Activated CD4-positive, alpha-beta T cell treated with anti-CD3 and anti-CD28 coated beads, Interleukin-2, Interleukin-4, amounts not matched to agents 100 ng/mL and 50 ng/mL, durations not matched to agents 16 hours and 8 hours (primary cell): Measurements from ENCODE around the gene PRPF39.
"Not testable (repeated sequence)": the region's sequence is repeated elsewhere in the genome, so short reads cannot be mapped to it uniquely, and the experiment has no call there.

Source experiments
- DNase-seq: peaks from one replicate; pipeline ENCODE4 v3.0.0-alpha.2; 2020; ENCODE audit warnings: low spot score

Gene PRPF39

GRCh38 chr14:45083976-45084722, at the start of gene PRPF39:
PRPF39 (plus strand) TSS chr14:45084116; CDS start chr14:45095240, 11,124 bp downstream.
- peak; percentile 96 for DNase-seq

DNA sequence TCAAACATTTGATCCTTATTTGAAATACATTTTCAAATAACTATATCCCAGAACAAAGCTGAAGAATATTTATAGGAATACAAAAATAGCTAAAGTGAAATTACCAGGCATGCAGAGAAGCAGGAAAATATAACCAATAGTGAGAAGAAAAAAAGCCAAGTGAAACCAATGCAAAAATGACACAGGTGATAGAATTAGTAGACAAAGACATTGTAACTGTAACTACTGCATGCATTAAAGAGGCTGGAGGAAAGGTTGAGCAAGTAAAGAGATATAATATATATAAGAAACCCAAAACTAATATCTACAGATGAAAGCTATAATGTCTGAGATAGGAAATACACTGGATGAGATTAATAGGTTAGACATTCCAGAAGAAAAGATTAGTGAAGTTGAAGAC, 49.2 kb upstream of the PRPF39 start:
- no peak for DNase-seq

DNA sequence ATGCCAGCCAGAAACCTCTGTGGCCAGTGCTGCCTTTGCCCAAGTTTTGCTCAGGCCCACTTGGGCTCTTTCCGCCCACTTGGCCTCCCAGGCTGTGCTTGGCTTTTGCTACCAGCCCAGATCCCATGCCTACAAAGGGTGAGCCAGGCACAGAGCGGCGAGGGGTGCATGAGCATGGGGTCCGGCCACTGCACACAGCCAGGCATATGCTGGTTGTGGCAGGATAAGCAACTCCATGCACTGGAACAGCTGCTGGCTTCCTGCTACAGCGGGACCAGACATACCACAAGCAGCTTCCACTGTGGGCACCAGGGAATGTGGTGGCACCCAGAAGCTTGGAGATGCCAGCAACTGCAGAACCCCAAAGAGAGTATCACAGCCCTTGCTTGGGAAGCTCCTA, 45.7 kb upstream of the PRPF39 start:
- no peak for DNase-seq

DNA sequence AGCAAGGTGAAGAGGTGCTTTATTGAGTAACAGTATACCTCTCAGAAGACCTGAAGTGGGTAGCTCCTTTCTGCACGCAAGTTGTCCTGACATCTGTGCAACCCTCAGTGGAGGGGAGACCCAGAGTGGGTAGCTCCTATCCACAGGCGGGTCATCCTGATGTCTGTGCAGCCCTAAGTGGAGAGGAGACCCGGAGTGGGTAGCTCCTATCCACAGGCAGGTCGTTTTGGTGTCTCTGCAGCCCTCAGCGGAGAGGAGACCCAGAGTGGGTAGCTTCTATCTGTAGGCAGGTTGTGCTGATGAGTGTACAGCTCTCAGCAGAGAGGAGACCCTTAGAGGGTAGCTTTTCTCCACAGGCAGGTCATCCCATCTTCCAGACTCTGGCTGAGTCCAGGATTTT, 45.1 kb upstream of the PRPF39 start:
- DNase-seq = no peak

- no peak for DNase-seq
These were observed 44.5 kb upstream of the PRPF39 start for GRCh38 chr14:45039390-45039789.

DNA sequence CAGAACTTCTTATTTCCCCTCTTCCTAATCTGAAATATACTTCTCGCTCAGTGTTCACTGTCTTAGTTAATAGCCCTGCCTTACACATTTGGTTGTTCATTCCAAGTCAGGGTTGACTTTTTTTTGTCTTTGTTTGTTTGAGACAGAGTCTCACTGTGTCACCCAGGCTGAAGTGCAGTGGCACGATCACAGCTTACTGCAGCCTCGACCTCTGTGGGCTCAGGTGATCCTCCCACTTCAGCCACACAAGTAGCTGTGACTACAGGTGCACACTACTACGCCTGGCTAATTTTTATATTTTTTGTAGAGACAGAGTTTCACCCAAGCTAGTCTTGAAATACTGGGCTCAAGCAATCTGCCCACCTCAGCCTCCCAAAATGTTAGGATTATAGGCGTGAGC, 42.3 kb upstream of the PRPF39 start:
- DNase-seq = no peak

DNA sequence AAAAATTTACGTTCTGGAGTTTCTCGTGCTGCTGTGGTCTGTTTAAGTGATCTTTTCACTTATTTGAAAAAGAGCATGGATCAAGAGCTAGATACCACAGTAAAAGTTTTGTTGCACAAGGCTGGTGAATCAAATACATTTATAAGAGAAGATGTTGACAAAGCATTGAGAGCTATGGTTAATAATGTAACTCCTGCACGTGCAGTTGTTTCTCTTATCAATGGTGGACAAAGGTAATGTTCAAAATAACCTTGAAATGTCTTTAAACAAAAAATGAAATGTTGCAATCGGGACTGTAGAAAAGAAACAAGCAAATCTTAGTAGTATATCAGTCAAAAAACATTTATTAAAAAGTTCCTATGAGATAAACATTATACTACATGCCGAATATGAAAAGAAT, 39.3 kb upstream of the PRPF39 start:
- DNase-seq = no peak

DNA sequence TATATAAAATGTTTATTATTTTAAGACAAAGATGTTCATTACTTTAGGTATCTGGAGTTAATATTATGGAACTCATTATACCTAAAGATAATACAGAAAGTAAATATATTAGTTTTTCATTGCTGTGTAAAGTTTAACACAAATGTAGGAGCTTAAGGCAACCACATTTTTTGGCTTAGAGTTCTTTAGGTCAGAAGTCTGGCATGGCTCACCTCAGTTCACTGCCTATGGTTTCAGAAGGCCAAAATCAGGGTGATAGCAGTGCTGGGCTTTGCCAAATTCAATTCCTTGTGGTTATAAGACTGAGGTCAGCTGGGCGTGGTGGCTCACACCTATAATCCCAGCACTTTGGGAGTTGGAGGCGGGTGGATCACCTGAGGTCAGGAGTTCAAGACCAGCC, 35.5 kb upstream of the PRPF39 start:
- DNase-seq = no peak

DNA sequence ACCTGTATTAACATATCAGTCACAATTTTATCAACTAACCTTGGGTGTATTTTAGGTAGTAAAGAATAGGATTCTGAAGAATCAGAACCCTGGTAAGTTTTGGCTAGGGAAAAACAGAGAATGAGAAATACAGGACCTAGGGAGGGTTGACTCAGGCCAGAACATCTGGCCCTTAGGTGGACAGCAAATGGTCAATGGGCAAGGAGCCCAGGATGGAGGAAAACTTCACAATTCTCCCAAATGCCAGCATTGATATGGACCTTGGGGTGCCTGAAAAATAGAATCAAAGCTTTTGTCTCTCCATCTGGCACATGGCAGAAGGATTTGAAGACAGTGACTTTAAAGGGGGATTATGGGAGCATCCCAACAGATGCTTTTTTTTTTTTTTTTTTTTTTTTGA, 32.7 kb upstream of the PRPF39 start:
- no peak for DNase-seq

DNA sequence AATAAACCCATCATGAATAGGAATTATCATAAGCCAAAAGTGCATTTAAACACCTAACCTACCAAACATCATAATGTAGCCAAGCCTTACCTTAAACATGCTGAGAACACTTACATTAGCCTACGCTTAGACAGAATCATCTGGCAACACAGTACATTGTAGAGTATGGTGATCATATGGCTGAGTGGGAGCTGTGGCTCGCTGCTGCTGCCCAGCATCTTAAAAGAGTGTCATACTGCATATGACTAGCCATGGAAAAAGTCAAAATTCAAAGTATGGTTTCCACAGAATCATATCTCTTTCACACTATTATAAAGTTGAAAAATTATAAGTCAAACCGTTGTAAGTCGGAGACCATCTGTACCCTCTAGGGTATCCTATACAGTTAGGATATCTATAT, 32.0 kb upstream of the PRPF39 start:
- no peak for DNase-seq

DNA sequence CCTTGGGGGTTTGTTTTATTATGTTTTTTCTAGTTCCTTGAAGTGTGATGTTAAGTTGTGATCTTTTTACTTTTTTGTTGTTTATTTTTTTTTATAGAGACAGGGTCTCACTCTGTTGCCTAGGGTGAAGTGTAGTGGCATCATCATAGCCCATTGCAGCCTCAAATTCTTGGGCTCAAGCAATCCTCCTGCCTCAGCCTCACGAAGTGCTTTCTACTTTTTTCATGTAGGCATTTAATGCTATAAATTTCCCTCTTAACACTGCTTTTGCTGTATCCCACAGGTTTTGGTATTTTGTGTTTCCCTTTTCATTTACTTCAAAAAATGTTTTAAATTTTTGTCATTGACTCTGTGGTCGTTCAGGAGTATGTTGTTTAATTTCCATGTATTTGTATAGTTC, 26.6 kb upstream of the PRPF39 start:
- DNase-seq = no peak

DNA sequence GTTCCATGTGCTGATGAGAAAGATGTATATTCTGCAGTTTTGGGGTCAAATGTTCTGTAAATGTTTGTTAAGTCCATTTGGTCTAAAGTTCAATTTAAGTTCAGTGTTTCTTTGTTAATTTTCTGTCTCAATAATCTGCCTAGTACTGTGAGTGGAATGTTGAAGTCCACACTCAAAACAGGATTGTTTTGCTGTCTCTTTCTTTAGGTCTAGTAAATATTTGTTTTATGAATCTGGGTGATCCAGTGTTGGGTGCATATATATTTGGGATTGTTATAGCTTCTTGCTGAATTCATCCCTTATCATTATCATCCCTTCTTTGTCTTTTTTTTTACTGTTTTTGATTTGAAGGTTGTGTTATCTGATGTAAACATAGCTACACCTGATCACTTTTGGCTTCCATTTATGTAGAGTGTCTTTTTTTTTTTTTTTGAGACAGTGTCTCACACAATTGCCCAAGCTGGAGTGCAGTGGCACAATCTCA, 26.0 kb upstream of the PRPF39 start:
- DNase-seq = no peak

DNA sequence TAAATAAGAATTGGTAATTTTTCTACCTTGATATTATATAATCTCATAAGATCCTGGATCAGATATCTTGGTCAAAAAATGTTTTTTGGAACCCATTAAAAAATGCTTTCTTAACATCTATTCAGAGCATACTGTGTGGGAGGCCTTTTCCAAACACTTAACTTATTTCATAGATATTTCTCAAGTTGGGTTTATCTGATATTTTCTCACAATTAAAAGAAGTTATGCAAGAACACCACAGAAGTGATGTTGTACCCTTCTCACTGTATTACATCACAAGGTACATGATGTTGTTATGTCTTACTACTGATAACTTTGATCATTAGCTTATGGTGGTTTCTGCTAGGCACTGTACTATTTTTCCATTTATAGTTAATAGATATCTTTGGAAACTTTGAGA, 23.4 kb upstream of the PRPF39 start:
- no peak for DNase-seq

GRCh38 chr14:45065540-45065939, 18.4 kb upstream of the PRPF39 start:
- DNase-seq = no peak

DNA sequence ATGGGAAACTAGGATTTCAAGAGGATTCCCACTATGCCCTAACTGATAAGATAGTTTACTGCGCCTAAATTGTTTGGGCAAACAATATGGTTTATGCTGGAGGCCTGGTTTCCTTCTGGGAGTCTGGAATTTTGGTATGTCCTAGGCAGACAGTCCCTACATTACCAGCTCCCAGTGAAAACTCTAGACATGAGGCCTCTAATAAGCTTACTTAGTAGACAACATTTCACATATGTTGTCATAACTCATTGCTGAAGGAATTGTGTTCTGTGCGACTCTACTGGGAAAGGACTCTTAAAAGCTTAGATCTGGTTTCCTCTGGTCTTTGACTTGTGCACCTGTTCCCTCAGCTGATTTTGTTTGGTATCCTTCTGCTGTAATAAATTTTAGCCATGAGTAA, 18.0 kb upstream of the PRPF39 start:
- DNase-seq = no peak

GRCh38 chr14:45066667-45067066, 17.2 kb upstream of the PRPF39 start:
- DNase-seq = no peak

DNA sequence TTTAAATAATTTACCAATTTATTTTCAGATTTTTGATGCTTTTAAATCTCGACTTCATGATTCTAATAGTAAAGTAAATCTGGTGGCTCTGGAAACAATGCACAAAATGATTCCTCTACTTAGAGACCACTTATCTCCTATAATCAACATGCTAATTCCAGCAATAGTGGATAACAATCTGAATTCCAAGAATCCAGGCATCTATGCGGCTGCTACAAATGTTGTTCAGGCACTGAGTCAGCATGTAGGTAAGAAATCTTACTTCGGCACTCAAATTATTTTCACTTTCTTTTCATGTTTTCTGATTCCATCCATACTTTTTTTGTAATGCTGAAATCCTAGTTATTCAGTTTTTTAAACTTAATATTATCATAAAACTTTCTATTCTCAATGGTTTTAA, 15.5 kb upstream of the PRPF39 start:
- DNase-seq = no peak

GRCh38 chr14:45070215-45070614, 13.7 kb upstream of the PRPF39 start:
- DNase-seq = no peak

- no peak for DNase-seq
These were observed 11.8 kb upstream of the PRPF39 start for GRCh38 chr14:45072126-45072525.

DNA sequence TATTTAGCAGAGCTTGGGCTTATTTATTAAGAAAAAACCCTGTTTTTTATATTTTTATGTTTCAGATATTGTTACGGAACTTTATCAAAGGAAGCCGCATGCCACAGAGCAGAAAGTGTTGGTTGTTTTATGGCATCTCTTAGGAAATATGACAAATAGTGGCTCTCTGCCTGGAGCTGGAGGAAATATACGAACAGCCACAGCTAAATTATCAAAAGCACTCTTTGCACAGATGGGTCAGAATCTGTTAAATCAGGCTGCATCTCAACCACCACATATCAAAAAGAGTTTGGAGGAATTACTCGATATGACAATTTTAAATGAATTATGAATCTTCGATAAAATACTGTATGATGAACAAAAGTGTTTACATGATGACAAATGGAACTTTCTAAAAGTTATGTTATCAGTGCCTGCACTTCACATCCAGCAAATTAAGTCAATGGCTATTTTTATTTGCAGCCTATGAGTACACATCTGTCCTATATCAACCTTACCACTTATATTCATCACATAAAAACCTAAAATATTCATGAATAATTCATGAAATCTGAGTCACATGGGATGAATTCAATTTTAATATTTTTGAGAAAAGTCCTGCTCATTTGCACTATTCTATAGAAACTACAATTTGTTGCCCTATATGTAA, 10.6 kb upstream of the PRPF39 start:
- no peak for DNase-seq

GRCh38 chr14:45078323-45078722, 5.6 kb upstream of the PRPF39 start:
- DNase-seq = no peak

DNA sequence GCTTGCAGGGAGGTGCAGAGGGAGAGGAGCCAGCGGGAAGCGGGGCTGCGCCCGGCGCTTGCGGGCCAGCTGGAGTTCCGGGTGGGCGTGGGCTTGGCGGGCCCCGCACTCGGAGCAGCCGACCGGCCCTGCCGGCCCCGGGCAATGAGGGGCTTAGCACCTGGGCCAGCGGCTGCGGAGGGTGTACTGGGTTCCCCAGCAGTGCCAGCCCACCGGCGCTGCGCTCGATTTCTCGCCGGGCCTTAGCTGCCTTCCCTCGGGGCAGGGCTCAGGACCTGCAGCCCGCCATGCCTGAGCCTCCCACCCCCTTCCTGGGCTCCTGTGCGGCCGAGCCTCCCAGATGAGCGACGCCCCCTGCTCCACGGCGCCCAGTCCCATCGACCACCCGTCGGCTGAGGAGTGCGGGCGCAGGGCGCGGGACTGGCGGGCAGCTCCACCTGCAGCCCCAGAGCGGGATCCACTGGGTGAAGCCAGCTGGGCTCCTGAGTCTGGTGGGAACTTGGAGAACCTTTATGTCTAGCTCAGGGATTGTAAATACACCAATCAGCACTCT, 3.4 kb upstream of the PRPF39 start:
- DNase-seq = not testable (repeated sequence)

GRCh38 chr14:45081096-45081495, 2.8 kb upstream of the PRPF39 start:
- not testable (repeated sequence) for DNase-seq
